ENCODE results near the gene REV1.

The REV1 gene

GRCh38 chr2:99448556-99448955 is 41.3 kb downstream of the REV1 start:
- DNase-seq (ENCODE audit: low spot score): peak; percentile 35

GRCh38 chr2:99445065-99445464 is 44.8 kb downstream of the REV1 start:
- no peak for DNase-seq (ENCODE audit: low spot score)

- DNase-seq (ENCODE audit: low spot score): no peak
Observed at GRCh38 chr2:99444222-99444621, 45.6 kb downstream of the REV1 start.

GRCh38 chr2:99442837-99443236 is 47.0 kb downstream of the REV1 start:
- no peak for DNase-seq (ENCODE audit: low spot score)

GRCh38 chr2:99439971-99440505 is 49.8 kb downstream of the REV1 start:
- no peak for DNase-seq (ENCODE audit: low spot score)

GRCh38 chr2:99436874-99437273 is 52.9 kb downstream of the REV1 start:
- DNase-seq (ENCODE audit: low spot score): no peak

GRCh38 chr2:99433340-99433739 is 56.5 kb downstream of the REV1 start:
- DNase-seq (ENCODE audit: low spot score): no peak

GRCh38 chr2:99431587-99432275 is 58.1 kb downstream of the REV1 start:
- no peak for DNase-seq (ENCODE audit: low spot score)

GRCh38 chr2:99430614-99431291 is 59.1 kb downstream of the REV1 start:
- peak; percentile 17 for DNase-seq (ENCODE audit: low spot score)

- no peak for DNase-seq (ENCODE audit: low spot score)
Observed at GRCh38 chr2:99425022-99425421, 64.8 kb downstream of the REV1 start.

- no peak for DNase-seq (ENCODE audit: low spot score)
Observed at GRCh38 chr2:99424371-99424770, 65.4 kb downstream of the REV1 start.

GRCh38 chr2:99422599-99422998 is 67.2 kb downstream of the REV1 start:
- DNase-seq (ENCODE audit: low spot score): no peak

- DNase-seq (ENCODE audit: low spot score): no peak
Observed at GRCh38 chr2:99421469-99421868, 68.3 kb downstream of the REV1 start.

GRCh38 chr2:99420751-99421299 is 69.0 kb downstream of the REV1 start:
- peak; percentile 19 for DNase-seq (ENCODE audit: low spot score)

GRCh38 chr2:99420031-99420430 is 69.8 kb downstream of the REV1 start:
- DNase-seq (ENCODE audit: low spot score): peak; percentile 64

- DNase-seq (ENCODE audit: low spot score): no peak
Observed at GRCh38 chr2:99417396-99417795, 72.4 kb downstream of the REV1 start.

- no peak for DNase-seq (ENCODE audit: low spot score)
Observed at GRCh38 chr2:99414566-99414965, 75.3 kb downstream of the REV1 start.

GRCh38 chr2:99410276-99410675 is 79.5 kb downstream of the REV1 start:
- no peak for DNase-seq (ENCODE audit: low spot score)

- DNase-seq (ENCODE audit: low spot score): no peak
Observed at GRCh38 chr2:99406137-99406536, 83.7 kb downstream of the REV1 start.

- DNase-seq (ENCODE audit: low spot score): no peak
Observed at GRCh38 chr2:99404797-99405669, 84.8 kb downstream of the REV1 start.

- DNase-seq (ENCODE audit: low spot score): no peak
Observed at GRCh38 chr2:99404039-99404796, 85.6 kb downstream of the REV1 start.

GRCh38 chr2:99403524-99403923 is 86.3 kb downstream of the REV1 start:
- DNase-seq (ENCODE audit: low spot score): no peak

Measured in GM03348 (cell line).